Stimulated activated naive CD8-positive, alpha-beta T cell treated with anti-CD3 and anti-CD28 coated beads, Interleukin-15, Interleukin-2, amounts not matched to agents 100 ng/mL and 50 ng/mL, for 24 hours (primary cell): ENCODE results near the gene SLC9A4.

Source experiments
- H3K27ac Mint-ChIP-seq: one replicate; pipeline ENCODE4 v1.8.0; 2021; ENCODE audit warnings: mild to moderate bottlenecking, mixed read lengths
- H3K27me3 Mint-ChIP-seq: one replicate; pipeline ENCODE4 v1.8.0; 2021; ENCODE audit warnings: mixed read lengths
- H3K36me3 Mint-ChIP-seq: one replicate; pipeline ENCODE4 v1.8.0; 2021; ENCODE audit warnings: low read depth, mixed read lengths
- H3K4me1 Mint-ChIP-seq: one replicate; pipeline ENCODE4 v1.8.0; 2021; ENCODE audit warnings: low read depth, mixed read lengths
- H3K4me3 Mint-ChIP-seq: one replicate; pipeline ENCODE4 v1.8.0; 2021; ENCODE audit warnings: mild to moderate bottlenecking, mixed read lengths
- H3K9me3 Mint-ChIP-seq: one replicate; pipeline ENCODE4 v1.8.0; 2021; ENCODE audit warnings: mixed read lengths

The SLC9A4 gene

GRCh38 chr2:102442967-102443828 lies 29.8 kb upstream of the SLC9A4 start:
- Mint-ChIP-seq H3K27ac (peak overlapping the region; percentile 73), H3K9me3 (no peaks in the 10 kb centered on the region), H3K36me3 (peaks cover 12% of the 10 kb centered on the region), H3K4me1 (peaks cover 20% of the 10 kb centered on the region), H3K27me3 (no peaks in the 10 kb centered on the region), H3K4me3 (peak overlapping the region; percentile 18)

DNA sequence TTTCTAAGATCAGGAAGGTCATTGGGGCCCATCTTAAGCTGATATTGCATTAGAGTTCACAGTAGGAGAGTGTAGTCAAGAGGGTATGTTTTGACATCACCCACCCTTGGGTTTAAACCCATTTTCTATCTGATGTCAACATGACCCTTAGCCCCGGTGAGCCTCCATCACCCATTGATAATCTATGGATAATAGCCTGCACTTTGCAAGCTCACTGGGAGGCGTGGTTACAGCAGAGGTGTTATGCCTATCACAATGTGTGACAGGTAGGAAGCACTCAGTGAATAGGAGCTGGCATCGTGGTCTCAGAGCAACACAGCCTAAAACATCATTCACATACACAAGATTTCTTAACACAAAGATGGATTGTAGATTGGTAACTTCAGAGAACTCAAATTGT lies 28.8 kb upstream of the SLC9A4 start:
- Mint-ChIP-seq H3K4me1 (peaks cover 21% of the 10 kb centered on the region), H3K4me3 (no peak overlapping the region), H3K27me3 (no peaks in the 10 kb centered on the region), H3K36me3 (peaks cover 12% of the 10 kb centered on the region), H3K9me3 (no peaks in the 10 kb centered on the region), H3K27ac (no peak overlapping the region)

DNA sequence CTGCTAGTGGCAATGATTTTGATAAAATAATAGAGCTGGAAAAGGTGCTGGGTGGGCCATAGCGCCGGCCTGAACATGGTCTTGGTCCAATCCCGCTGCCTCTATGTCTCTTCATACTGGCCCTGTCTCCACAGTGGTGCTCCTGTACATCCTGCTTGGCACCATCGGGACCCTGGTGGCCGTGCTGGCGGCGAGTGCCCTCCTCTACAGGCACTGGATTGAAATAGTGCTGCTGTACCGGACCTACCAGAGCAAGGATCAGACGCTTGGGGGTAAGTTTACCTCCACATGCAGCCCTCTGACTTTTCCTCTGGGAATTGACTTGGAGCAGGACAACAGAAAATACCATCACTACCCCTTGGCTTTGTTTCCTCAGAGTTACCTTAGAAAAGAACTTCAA lies 26.1 kb upstream of the SLC9A4 start:
- peaks cover 16% of the 10 kb centered on the region for H3K4me1 Mint-ChIP-seq
- no peaks in the 10 kb centered on the region for H3K27me3 Mint-ChIP-seq
- H3K4me3 Mint-ChIP-seq: no peak overlapping the region
- no peak overlapping the region for H3K27ac Mint-ChIP-seq
- no peaks in the 10 kb centered on the region for H3K9me3 Mint-ChIP-seq
- peaks cover 16% of the 10 kb centered on the region for H3K36me3 Mint-ChIP-seq

DNA sequence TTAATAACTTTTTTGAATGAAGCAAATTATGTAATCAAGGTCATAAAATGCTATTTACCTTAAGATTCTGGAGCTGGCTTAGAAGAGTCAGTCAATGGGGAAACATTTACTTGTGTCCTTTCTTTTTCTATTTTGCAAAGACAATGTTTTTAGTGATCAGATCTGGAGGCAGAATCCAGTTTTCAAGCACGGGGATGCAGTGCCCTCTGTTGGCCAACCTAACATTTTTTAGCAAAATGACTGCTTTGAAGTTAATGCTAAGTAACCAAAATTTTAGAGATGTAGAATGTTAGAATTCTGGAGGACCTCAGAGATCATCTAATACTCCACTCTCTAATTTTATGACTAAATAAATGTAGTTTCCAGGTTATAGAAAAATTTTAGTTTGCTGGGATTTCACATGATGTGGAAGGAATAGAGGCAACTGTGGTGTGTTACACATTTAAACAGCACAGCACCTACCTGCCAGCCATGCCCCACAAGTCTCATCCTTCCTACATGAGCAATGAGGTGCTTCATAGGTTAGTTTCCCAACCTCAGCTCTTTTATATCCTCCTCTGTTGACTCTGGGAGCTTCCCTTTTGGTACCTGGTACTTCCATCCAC lies 23.6 kb upstream of the SLC9A4 start:
- Mint-ChIP-seq H3K27ac (no peak overlapping the region), H3K9me3 (no peaks in the 10 kb centered on the region), H3K27me3 (no peaks in the 10 kb centered on the region), H3K36me3 (peaks cover 16% of the 10 kb centered on the region), H3K4me1 (peaks cover 11% of the 10 kb centered on the region), H3K4me3 (no peak overlapping the region)

- Mint-ChIP-seq H3K4me1 (peaks cover 11% of the 10 kb centered on the region), H3K4me3 (no peak overlapping the region), H3K36me3 (peaks cover 8% of the 10 kb centered on the region), H3K9me3 (peaks cover 7% of the 10 kb centered on the region), H3K27ac (no peak overlapping the region), H3K27me3 (peaks cover 5% of the 10 kb centered on the region)
Measured at GRCh38 chr2:102451968-102452367, 21.1 kb upstream of the SLC9A4 start.

DNA sequence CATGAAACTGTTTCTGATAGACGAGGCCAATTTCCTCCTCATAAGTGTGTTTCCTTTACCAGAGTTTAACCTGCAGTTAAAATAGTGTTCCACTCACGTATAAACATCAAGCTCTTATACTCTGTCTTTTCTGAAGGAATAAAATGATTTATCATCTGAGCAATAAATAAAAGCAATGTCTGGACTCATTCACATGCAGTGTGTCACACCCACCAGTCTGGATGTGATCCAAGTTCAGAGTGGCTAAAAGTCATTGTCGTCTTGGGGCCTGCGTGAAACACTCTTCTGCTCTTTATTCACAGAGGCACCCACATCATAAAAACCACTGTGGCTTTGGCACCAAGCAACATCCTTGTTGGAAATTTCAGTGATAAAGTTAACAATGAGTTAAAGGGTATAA lies 19.5 kb upstream of the SLC9A4 start:
- no peak overlapping the region for H3K27ac Mint-ChIP-seq
- peaks cover 7% of the 10 kb centered on the region for H3K9me3 Mint-ChIP-seq
- peaks cover 5% of the 10 kb centered on the region for H3K27me3 Mint-ChIP-seq
- H3K4me3 Mint-ChIP-seq: no peak overlapping the region
- peaks cover 4% of the 10 kb centered on the region for H3K36me3 Mint-ChIP-seq
- H3K4me1 Mint-ChIP-seq: peaks cover 11% of the 10 kb centered on the region

DNA sequence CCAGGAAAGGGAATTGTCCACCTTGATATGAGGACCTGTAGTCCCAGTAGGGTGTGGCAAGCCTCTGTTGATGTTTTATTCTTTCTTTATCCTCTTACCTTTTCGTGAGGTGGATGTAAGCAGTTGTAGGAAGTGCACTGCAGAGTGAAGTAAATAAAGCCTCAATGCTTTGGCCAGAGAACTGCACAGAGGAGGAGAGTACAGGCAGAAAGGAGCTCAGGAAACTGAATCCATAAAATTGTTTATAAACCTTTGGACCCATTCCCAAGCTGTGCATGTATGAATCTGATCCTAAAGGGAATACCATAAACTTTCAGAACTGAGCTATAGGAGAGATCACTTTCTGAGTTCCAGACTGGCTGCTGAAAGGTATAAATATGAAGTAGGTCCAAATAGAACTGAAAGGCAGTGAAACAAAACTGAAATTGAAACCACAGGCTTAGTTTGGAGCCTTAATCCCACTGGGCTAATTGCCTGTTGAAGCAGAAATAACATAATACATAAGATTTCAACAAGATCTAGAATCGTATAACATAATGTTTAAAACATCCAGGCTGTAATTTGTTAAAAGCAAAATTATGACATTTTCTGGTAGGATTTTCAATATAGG lies 17.9 kb upstream of the SLC9A4 start:
- H3K4me1 Mint-ChIP-seq: peaks cover 8% of the 10 kb centered on the region

DNA sequence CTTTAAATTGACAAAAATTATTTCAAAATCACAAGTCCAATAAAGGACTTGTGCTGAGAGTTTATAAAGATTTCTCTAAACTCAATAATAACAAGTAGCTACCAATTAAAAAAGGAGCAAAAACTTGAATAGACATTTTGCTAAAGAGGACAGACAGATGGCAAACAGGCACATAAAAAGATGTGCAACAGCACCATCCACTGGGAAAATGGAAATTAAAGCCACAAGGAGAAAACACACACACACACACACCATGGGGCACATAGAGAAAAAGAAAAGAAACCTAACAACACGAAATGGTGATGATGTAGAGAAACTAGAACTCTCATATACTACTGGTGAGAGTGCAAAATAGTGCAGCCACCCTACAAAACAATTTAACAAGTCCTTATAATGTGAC lies 12.6 kb upstream of the SLC9A4 start:
- Mint-ChIP-seq H3K36me3 (no peaks in the 10 kb centered on the region), H3K9me3 (peaks cover 6% of the 10 kb centered on the region), H3K4me3 (no peak overlapping the region), H3K27me3 (peaks cover 27% of the 10 kb centered on the region), H3K4me1 (no peaks in the 10 kb centered on the region), H3K27ac (no peak overlapping the region)

More for the DNA sequence above, 17.9 kb upstream of the SLC9A4 start:
- H3K9me3 Mint-ChIP-seq: peaks cover 7% of the 10 kb centered on the region
- H3K27me3 Mint-ChIP-seq: peaks cover 15% of the 10 kb centered on the region
- no peak overlapping the region for H3K4me3 Mint-ChIP-seq
- peaks cover 4% of the 10 kb centered on the region for H3K36me3 Mint-ChIP-seq
- no peak overlapping the region for H3K27ac Mint-ChIP-seq

DNA sequence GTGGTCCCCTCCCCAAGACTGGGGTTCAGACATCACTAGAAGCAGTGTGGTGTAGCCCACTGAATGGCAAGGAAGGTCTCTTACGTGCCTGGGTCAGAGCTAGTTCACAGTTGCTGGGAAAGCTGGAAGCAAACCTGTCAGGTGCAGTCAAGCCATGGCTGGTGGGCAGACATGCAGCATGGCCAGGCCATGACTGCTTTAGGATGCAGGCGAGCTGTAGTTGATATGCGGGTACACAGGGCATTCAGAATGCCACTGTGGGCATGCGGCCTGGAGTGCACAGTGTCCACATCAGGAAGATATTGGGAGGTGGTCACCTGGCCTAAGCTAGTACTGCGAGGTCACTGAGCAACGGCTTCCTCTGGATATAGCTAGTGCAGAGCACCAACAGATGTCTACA lies 11.8 kb upstream of the SLC9A4 start:
- Mint-ChIP-seq H3K36me3 (no peaks in the 10 kb centered on the region), H3K27me3 (peaks cover 22% of the 10 kb centered on the region), H3K4me3 (no peak overlapping the region), H3K4me1 (no peaks in the 10 kb centered on the region), H3K27ac (no peak overlapping the region), H3K9me3 (no peaks in the 10 kb centered on the region)

DNA sequence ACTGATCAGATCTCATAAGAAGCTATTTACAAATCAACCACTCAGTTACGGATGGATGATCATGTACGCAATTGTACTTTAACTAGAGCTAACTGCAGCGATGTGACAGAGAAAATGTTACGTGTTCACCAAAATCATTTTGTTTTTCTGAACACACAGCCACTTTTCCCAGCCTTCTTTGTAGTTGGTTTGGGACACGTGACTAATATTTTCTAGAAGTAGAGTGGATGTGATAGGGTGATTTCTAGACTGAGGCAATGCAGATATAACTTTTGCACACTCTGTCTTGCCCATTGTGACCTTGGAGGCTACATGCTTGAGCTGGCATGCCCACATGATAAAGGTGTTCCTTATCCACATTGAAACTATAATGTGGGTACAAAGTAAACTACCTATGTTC lies 9.9 kb upstream of the SLC9A4 start:
- Mint-ChIP-seq H3K27me3 (peaks cover 25% of the 10 kb centered on the region), H3K4me3 (no peak overlapping the region), H3K36me3 (no peaks in the 10 kb centered on the region), H3K9me3 (no peaks in the 10 kb centered on the region), H3K4me1 (no peaks in the 10 kb centered on the region), H3K27ac (no peak overlapping the region)

- H3K27ac Mint-ChIP-seq: no peak overlapping the region
- H3K9me3 Mint-ChIP-seq: peaks cover 12% of the 10 kb centered on the region
- no peaks in the 10 kb centered on the region for H3K4me1 Mint-ChIP-seq
- no peaks in the 10 kb centered on the region for H3K36me3 Mint-ChIP-seq
- H3K27me3 Mint-ChIP-seq: peaks cover 32% of the 10 kb centered on the region
- no peak overlapping the region for H3K4me3 Mint-ChIP-seq
Measured at GRCh38 chr2:102470168-102470567, 2.9 kb upstream of the SLC9A4 start.

DNA sequence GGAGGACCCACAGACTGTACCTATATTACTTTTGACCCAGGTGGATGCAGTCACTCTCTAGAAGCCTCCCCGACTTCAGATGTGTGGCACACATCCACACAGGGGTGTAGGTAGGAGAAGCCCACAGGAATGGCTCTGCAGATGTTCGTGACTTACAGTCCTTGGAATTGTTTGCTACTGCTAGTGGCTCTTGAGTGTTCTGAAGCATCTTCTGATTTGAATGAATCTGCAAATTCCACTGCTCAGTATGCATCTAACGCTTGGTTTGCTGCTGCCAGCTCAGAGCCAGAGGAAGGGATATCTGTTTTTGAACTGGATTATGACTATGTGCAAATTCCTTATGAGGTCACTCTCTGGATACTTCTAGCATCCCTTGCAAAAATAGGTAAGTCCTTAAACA lies 605 bp downstream of the SLC9A4 start:
- Mint-ChIP-seq H3K9me3 (peaks cover 12% of the 10 kb centered on the region), H3K27me3 (peaks cover 39% of the 10 kb centered on the region), H3K27ac (no peak overlapping the region), H3K4me3 (no peak overlapping the region), H3K36me3 (no peaks in the 10 kb centered on the region), H3K4me1 (no peaks in the 10 kb centered on the region)

DNA sequence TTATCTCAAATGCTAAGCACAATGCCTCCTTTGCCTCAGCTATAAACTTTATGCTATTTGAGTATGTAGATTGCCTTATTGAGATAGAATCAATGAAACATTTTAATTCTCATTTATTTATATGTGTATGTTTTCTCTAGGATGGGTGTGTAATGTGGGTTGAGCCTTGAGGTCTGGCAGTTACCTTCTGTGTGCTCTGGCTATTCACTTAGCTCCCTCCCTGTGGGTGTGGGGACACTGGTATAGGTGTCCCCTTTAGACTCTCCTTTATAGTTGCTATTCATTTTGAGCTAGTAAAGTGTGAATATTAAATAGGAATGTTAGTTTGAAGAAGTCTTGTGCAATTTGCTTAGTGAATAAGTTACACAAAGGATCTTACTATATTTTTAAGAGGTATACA lies 1.8 kb downstream of the SLC9A4 start:
- H3K9me3 Mint-ChIP-seq: peaks cover 8% of the 10 kb centered on the region
- peaks cover 35% of the 10 kb centered on the region for H3K27me3 Mint-ChIP-seq
- H3K27ac Mint-ChIP-seq: no peak overlapping the region
- no peaks in the 10 kb centered on the region for H3K36me3 Mint-ChIP-seq
- H3K4me1 Mint-ChIP-seq: peaks cover 6% of the 10 kb centered on the region
- H3K4me3 Mint-ChIP-seq: no peak overlapping the region

- no peaks in the 10 kb centered on the region for H3K36me3 Mint-ChIP-seq
- peaks cover 6% of the 10 kb centered on the region for H3K4me1 Mint-ChIP-seq
- no peak overlapping the region for H3K4me3 Mint-ChIP-seq
- no peaks in the 10 kb centered on the region for H3K9me3 Mint-ChIP-seq
- H3K27ac Mint-ChIP-seq: no peak overlapping the region
- H3K27me3 Mint-ChIP-seq: peaks cover 26% of the 10 kb centered on the region
Measured at GRCh38 chr2:102478686-102479470, 5.9 kb downstream of the SLC9A4 start.
